HS-5 (cell line): ENCODE data around the gene LSAMP.
"Not testable (repeated sequence)": the region's sequence is repeated elsewhere in the genome, so short reads cannot be mapped to it uniquely, and the experiment has no call there.

Experiments
- DNase-seq: peaks from one replicate; pipeline ENCODE4 v3.0.0-alpha.2; 2012; ENCODE audit warnings: low read depth

LSAMP gene

GRCh38 chr3:115890579-115890978 is 554.7 kb downstream of the LSAMP start:
- no peak for DNase-seq

- DNase-seq, result no peak
Measured at GRCh38 chr3:115885621-115886020, 559.7 kb downstream of the LSAMP start.

- DNase-seq, result no peak
Measured at GRCh38 chr3:115877615-115877899, 567.7 kb downstream of the LSAMP start.

GRCh38 chr3:115876876-115877614 is 568.2 kb downstream of the LSAMP start:
- no peak for DNase-seq

GRCh38 chr3:115875460-115875859 is 569.8 kb downstream of the LSAMP start:
- no peak for DNase-seq

GRCh38 chr3:115871735-115872134 is 573.6 kb downstream of the LSAMP start:
- no peak for DNase-seq

GRCh38 chr3:115864911-115865310 is 580.4 kb downstream of the LSAMP start:
- DNase-seq, result no peak

GRCh38 chr3:115862849-115863248 is 582.4 kb downstream of the LSAMP start:
- no peak for DNase-seq

- no peak for DNase-seq
Measured at GRCh38 chr3:115862099-115862498, 583.2 kb downstream of the LSAMP start.

- no peak for DNase-seq
Measured at GRCh38 chr3:115861166-115861733, 584.0 kb downstream of the LSAMP start.

- DNase-seq, result no peak
Measured at GRCh38 chr3:115860766-115861165, 584.5 kb downstream of the LSAMP start.

GRCh38 chr3:115859002-115859807 is 586.1 kb downstream of the LSAMP start:
- DNase-seq, result no peak

- DNase-seq, result no peak
Measured at GRCh38 chr3:115857518-115858136, 587.7 kb downstream of the LSAMP start.

GRCh38 chr3:115855911-115856310 is 589.4 kb downstream of the LSAMP start:
- peak; percentile 67 for DNase-seq

GRCh38 chr3:115853104-115853503 is 592.2 kb downstream of the LSAMP start:
- no peak for DNase-seq

- no peak for DNase-seq
Measured at GRCh38 chr3:115852278-115852677, 593.0 kb downstream of the LSAMP start.

- no peak for DNase-seq
Measured at GRCh38 chr3:115851571-115851970, 593.7 kb downstream of the LSAMP start.

- DNase-seq, result no peak
Measured at GRCh38 chr3:115848641-115849040, 596.6 kb downstream of the LSAMP start.

GRCh38 chr3:115845986-115846385 is 599.3 kb downstream of the LSAMP start:
- DNase-seq, result no peak

- DNase-seq, result not testable (repeated sequence)
Measured at GRCh38 chr3:115844729-115845128, 600.6 kb downstream of the LSAMP start.

GRCh38 chr3:115843206-115843605 is 602.1 kb downstream of the LSAMP start:
- DNase-seq, result no peak

GRCh38 chr3:115839246-115839645 is 606.0 kb downstream of the LSAMP start:
- DNase-seq, result no peak

GRCh38 chr3:115838786-115839185 is 606.5 kb downstream of the LSAMP start:
- DNase-seq, result no peak
